Right lobe of liver (tissue), 4 donors: ENCODE results near the gene PLXNB1.
"Not testable (repeated sequence)": the region's sequence is repeated elsewhere in the genome, so short reads cannot be mapped to it uniquely, and the experiment has no call there.

Source experiments
- CTCF ChIP-seq, 4 donors: fragments of 200-600 bp in 3 of 4; fragments of 450-650 bp in 1 of 4; IDR thresholded peaks; one replicate each; pipeline versions ENCODE4 v1.5.1 to v1.8.0; 2016 to 2022; ENCODE audit warnings: antibody characterized with exemption in 4 of 4, mild to moderate bottlenecking in 2 of 4
- POLR2A ChIP-seq: fragments of 450-650 bp; IDR thresholded peaks from one replicate; pipeline ENCODE4 v1.6.1; 2017; ENCODE audit warnings: antibody characterized with exemption, mild to moderate bottlenecking
- donor health status: DM: no; HTN: no; CAD: no.
- donor health status: DM: no; HTN: no; CAD: no.
- donor health status: DM: no; HTN: yes; CAD: no.

GRCh38 chr3:48474031-48474430 lies 44.1 kb upstream of the PLXNB1 start:
- not testable (repeated sequence) for TF ChIP-seq CTCF (IDR thresholded peaks at IDR 0.05); POLR2A
